HG03103 (cell line): ENCODE results near the gene ATXN7L1.
"Not testable (repeated sequence)": the region's sequence is repeated elsewhere in the genome, so short reads cannot be mapped to it uniquely, and the experiment has no call there.

ENCODE experiments used
- ATAC-seq: cut with Tn5 transposase; IDR thresholded peaks from one replicate; pipeline ENCODE4 v1.9.1; 2021; ENCODE audit warnings: low read depth; ENCODE audit not compliant: unreplicated experiment

ATXN7L1 gene

GRCh38 chr7:105894131-105894530 lies 17.7 kb upstream of the ATXN7L1 start:
- ATAC-seq: no peak

GRCh38 chr7:105892387-105892786 lies 16.0 kb upstream of the ATXN7L1 start:
- ATAC-seq: no peak

GRCh38 chr7:105890290-105890997 lies 14.0 kb upstream of the ATXN7L1 start:
- no peak for ATAC-seq

GRCh38 chr7:105887569-105888189 lies 11.3 kb upstream of the ATXN7L1 start:
- ATAC-seq: no peak

GRCh38 chr7:105886776-105887175 lies 10.4 kb upstream of the ATXN7L1 start:
- ATAC-seq: no peak

- ATAC-seq: no peak
Measured at GRCh38 chr7:105885387-105886111, 9.2 kb upstream of the ATXN7L1 start.

- ATAC-seq: not testable (repeated sequence)
Measured at GRCh38 chr7:105883179-105883578, 6.8 kb upstream of the ATXN7L1 start.

GRCh38 chr7:105881439-105881838 lies 5.0 kb upstream of the ATXN7L1 start:
- no peak for ATAC-seq

- ATAC-seq: no peak
Measured at GRCh38 chr7:105880571-105881330, 4.4 kb upstream of the ATXN7L1 start.

- no peak for ATAC-seq
Measured at GRCh38 chr7:105879782-105880181, 3.4 kb upstream of the ATXN7L1 start.

GRCh38 chr7:105878746-105879605 lies 2.6 kb upstream of the ATXN7L1 start:
- ATAC-seq: no peak

GRCh38 chr7:105877736-105878135 lies 1.3 kb upstream of the ATXN7L1 start:
- ATAC-seq: no peak

- ATAC-seq: no peak
Measured at GRCh38 chr7:105876964-105877601, 684 bp upstream of the ATXN7L1 start.

GRCh38 chr7:105875505-105875904 lies 894 bp downstream of the ATXN7L1 start:
- ATAC-seq: no peak

GRCh38 chr7:105874055-105874454 lies 2.3 kb downstream of the ATXN7L1 start:
- ATAC-seq: no peak

GRCh38 chr7:105872491-105872890 lies 3.9 kb downstream of the ATXN7L1 start:
- no peak for ATAC-seq

- ATAC-seq: no peak
Measured at GRCh38 chr7:105871142-105871541, 5.3 kb downstream of the ATXN7L1 start.

GRCh38 chr7:105866102-105866801 lies 10.1 kb downstream of the ATXN7L1 start:
- ATAC-seq: no peak

- ATAC-seq: no peak
Measured at GRCh38 chr7:105863876-105864275, 12.5 kb downstream of the ATXN7L1 start.
